Activated CD8-positive, alpha-beta memory T cell treated with anti-CD3 and anti-CD28 coated beads for 36 hours (primary cell): ENCODE data around the gene PPP3CB. TPM values are rescaled to one million over a fixed set of nuclear protein-coding genes. Genes with fewer than 3 reads are reported as not detected.
"Not testable (repeated sequence)": the region's sequence is repeated elsewhere in the genome, so short reads cannot be mapped to it uniquely, and the experiment has no call there.

Source experiments
- CTCF ChIA-PET: fragments of 350-600 bp; sonication (Branson Sonifier 250); formaldehyde crosslinking; loops from one replicate; lab custom pipeline; 2021; ENCODE audit warnings: antibody characterized with exemption; lab: Charles Lee
- POLR2A ChIA-PET: fragments of 350-600 bp; sonication (Branson Sonifier 250); formaldehyde crosslinking; loops from one replicate; lab custom pipeline; 2021; ENCODE audit warnings: antibody characterized with exemption; lab: Charles Lee
- total RNA-seq, 2 experiments: library from RNA; stranded (reverse); gene quantifications; one replicate each; pipeline ENCODE4 v1.2.3, GENCODE V29; 2021

The PPP3CB gene
- total RNA-seq, 2 experiments from 2014 or later: 39.1 to 41.4 TPM

DNA sequence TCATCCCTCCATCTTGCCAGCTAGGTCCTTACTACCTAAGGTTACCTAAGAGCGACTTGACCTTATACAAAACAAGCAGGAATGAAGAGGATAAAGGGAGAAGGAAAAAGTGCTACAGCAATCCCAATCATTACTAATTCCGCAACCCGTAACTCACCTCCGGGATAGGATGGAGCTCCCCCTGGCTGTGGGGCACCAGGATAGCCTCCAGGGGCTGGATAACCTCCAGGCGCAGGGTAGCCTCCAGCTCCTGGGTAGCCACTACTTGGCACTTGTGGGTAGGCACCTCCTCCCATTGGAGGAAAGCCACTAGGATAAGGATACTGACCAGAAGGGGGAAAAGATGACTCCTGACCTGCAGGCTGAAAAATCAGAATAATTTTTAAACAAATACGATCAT is 97.8 kb downstream of the PPP3CB start:
- CTCF ChIA-PET: no interaction called here

DNA sequence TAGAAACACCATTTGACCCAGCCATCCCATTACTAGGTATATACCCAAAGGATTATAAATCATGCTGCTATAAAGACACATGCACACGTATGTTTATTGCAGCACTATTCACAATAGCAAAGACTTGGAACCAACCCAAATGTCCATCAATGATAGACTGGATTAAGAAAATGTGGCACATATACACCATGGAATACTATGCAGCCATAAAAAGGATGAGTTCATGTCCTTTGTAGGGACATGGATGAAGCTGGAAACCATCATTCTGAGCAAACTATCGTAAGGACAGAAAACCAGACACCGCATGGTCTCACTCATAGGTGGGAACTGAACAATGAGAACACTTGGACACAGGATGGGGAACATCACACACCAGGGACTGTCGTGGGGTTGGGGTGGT is 101.5 kb downstream of the PPP3CB start:
- POLR2A ChIA-PET, CTCF ChIA-PET: not testable (repeated sequence)

More for the DNA sequence above, 97.8 kb downstream of the PPP3CB start:
- POLR2A ChIA-PET: no interaction called here

DNA sequence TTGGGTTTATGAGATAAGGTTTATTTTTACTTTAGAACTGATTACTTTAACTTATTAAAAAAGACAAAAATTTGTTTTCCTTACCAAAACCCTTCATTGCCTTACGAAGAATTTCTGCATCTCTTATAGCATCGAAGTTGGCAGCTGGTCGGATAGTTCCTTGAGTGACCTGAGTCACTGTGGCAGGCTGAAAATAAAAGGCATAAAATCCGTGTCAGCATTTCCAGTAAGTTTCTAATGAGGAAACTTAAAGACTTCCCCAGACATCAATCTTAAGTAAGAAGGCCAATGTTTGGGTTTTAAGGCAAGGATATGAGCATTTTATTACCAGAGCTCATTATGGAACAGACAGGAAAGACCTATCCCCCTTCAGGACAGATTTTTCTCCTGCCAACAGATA is 107.6 kb downstream of the PPP3CB start:
- ChIA-PET CTCF (no interaction called here), POLR2A (no interaction called here)

DNA sequence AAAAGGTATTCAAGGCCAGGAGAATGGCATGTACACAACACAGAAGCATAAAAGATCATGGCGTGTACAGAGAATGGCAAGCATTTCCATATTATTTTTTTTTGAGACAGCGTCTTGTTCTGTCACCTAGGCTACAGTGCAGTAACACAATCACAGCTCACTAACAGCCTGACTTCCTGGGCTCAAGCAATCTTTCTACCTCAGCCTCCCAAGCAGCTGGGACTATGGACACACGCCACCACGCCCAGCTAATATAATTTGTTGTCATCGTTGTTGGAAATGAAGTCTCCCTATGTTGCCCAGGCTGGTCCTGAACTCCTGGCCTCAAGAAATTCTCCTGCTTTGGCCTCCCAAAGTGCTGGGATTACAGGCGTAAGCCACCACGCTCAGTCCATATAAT is 109.2 kb downstream of the PPP3CB start:
- ChIA-PET CTCF (no interaction called here), POLR2A (no interaction called here)

Other genes starting within 250 kb of the PPP3CB start
- gene DNAJC9, start 248.8 kb downstream of the PPP3CB start, total RNA-seq: 10 to 100 TPM; 66.6 to 68.9 TPM
- gene MRPS16, start 243.4 kb downstream of the PPP3CB start, total RNA-seq: 100 to 1,000 TPM; 148 to 150 TPM
- gene CFAP70, start 137.2 kb downstream of the PPP3CB start, total RNA-seq: under 1 TPM; 0.72 to 0.82 TPM
- gene ANXA7, start 82.0 kb downstream of the PPP3CB start, total RNA-seq: 100 to 1,000 TPM; 138 to 140 TPM
- 1 to 10 TPM; 1.5 TPM for gene MSS51, start 62.5 kb downstream of the PPP3CB start, total RNA-seq
- gene USP54, start 95.3 kb upstream of the PPP3CB start, total RNA-seq: 10 to 100 TPM; 11.6 to 14.0 TPM
- not detected for gene MYOZ1, start 145.4 kb upstream of the PPP3CB start, total RNA-seq
- gene SYNPO2L, start 160.0 kb upstream of the PPP3CB start, total RNA-seq: not detected
- gene AGAP5, start 202.1 kb upstream of the PPP3CB start, total RNA-seq: 1 to 10 TPM; 7.5 to 8.6 TPM
- gene SEC24C, start 248.3 kb upstream of the PPP3CB start, total RNA-seq: 10 to 100 TPM; 89.0 to 89.9 TPM